HepG2 (cell line): ENCODE results near the gene CDSN. TPM values are rescaled to one million over a fixed set of nuclear protein-coding genes. Genes with fewer than 3 reads are reported as not detected.

ENCODE experiments used
- ATF7 ChIP-seq, 2 experiments: fragments of 450-650 bp in 1 of 2; sonication (generic) in 1 of 2; formaldehyde crosslinking in 1 of 2; IDR thresholded peaks; 2 replicates each; pipeline versions ENCODE4 v1.4.0 to v1.6.1; 2016 to 2020; ENCODE audit warnings: antibody characterized with exemption in 1 of 2, mild to moderate bottlenecking in 1 of 2, missing genetic modification reagents in 1 of 2
- HNRNPK ChIP-seq: fragments of 200-400 bp; formaldehyde crosslinking; IDR thresholded peaks from 2 replicates; pipeline ENCODE4 v1.6.1; 2018; ENCODE audit warnings: low read length, low read depth, moderate library complexity, mild to moderate bottlenecking; ENCODE audit not compliant: poor library complexity, severe bottlenecking
- HNRNPL ChIP-seq: fragments of 200-400 bp; formaldehyde crosslinking; IDR thresholded peaks from 2 replicates; pipeline ENCODE4 v1.6.1; 2017; ENCODE audit warnings: mild to moderate bottlenecking, low read depth, low read length
- KDM6A ChIP-seq: IDR thresholded peaks from 2 replicates; pipeline ENCODE4 v1.6.1; 2016; ENCODE audit warnings: low read depth
- NCOA1 ChIP-seq: sonication (generic); formaldehyde crosslinking; IDR thresholded peaks from 2 replicates; pipeline ENCODE4 v1.9.0; 2021; ENCODE audit warnings: missing genetic modification reagents
- NFE2 ChIP-seq: sonication (generic); formaldehyde crosslinking; IDR thresholded peaks from 2 replicates; pipeline ENCODE4 v1.4.0; 2020; ENCODE audit warnings: missing genetic modification reagents
- NR2F1 ChIP-seq, 2 experiments: fragments of 450-650 bp in 1 of 2; formaldehyde crosslinking in 1 of 2; IDR thresholded peaks; 2 replicates each; pipeline versions ENCODE4 v1.5.0 to v1.6.1; 2016 to 2020; ENCODE audit warnings: mild to moderate bottlenecking in 1 of 2, missing compliant biosample characterization in 1 of 2, missing genetic modification reagents in 1 of 2, moderate library complexity in 1 of 2
- PHF8 ChIP-seq: sonication (generic); formaldehyde crosslinking; IDR thresholded peaks from 2 replicates; pipeline ENCODE4 v1.5.0; 2020; ENCODE audit warnings: missing genetic modification reagents
- RBAK ChIP-seq: sonication (generic); formaldehyde crosslinking; IDR thresholded peaks from 2 replicates; pipeline ENCODE4 v1.5.1; 2020; ENCODE audit warnings: mild to moderate bottlenecking, missing genetic modification reagents
- REXO4 ChIP-seq: sonication (generic); formaldehyde crosslinking; IDR thresholded peaks from 2 replicates; pipeline ENCODE4 v1.8.0; 2022; ENCODE audit warnings: missing genetic modification reagents, mild to moderate bottlenecking, borderline replicate concordance
- SMC3 ChIP-seq: IDR thresholded peaks from 2 replicates; pipeline ENCODE4 v1.6.1; 2011; ENCODE audit warnings: low read length, improper control_type of control experiment
- SOX5 ChIP-seq: IDR thresholded peaks from 2 replicates; pipeline ENCODE4 v1.6.1; 2016; ENCODE audit warnings: borderline replicate concordance
- SP1 ChIP-seq, 2 experiments: fragments of 450-650 bp in 1 of 2; sonication (generic) in 1 of 2; formaldehyde crosslinking in 1 of 2; IDR thresholded peaks; 2 replicates each; pipeline versions ENCODE4 v1.4.0 to v1.6.1; 2016 to 2020; ENCODE audit warnings: missing genetic modification reagents in 1 of 2
- SRF ChIP-seq: IDR thresholded peaks from 2 replicates; pipeline ENCODE4 v1.6.1; 2011; ENCODE audit warnings: mild to moderate bottlenecking, low read depth, low read length, moderate library complexity
- TGIF2 ChIP-seq: IDR thresholded peaks from 2 replicates; pipeline ENCODE4 v1.6.1; 2016; ENCODE audit warnings: control low read depth, missing compliant biosample characterization
- XRCC5 ChIP-seq: fragments of 200-400 bp; formaldehyde crosslinking; optimal IDR thresholded peaks from 2 replicates; pipeline ENCODE3; 2017; ENCODE audit warnings: mild to moderate bottlenecking, low read length
- ZNF317 ChIP-seq: sonication (generic); formaldehyde crosslinking; IDR thresholded peaks from 2 replicates; pipeline ENCODE4 v1.5.0; 2020; ENCODE audit warnings: mild to moderate bottlenecking, missing genetic modification reagents
- ZNF496 ChIP-seq: sonication (generic); formaldehyde crosslinking; IDR thresholded peaks from 2 replicates; pipeline ENCODE4 v1.8.1; 2023; ENCODE audit warnings: mild to moderate bottlenecking, moderate library complexity, missing genetic modification reagents; ENCODE audit not compliant: insufficient replicate concordance
- ZNF550 ChIP-seq: sonication (generic); formaldehyde crosslinking; IDR thresholded peaks from 2 replicates; pipeline ENCODE4 v1.4.0; 2020; ENCODE audit warnings: mild to moderate bottlenecking, missing genetic modification reagents, borderline replicate concordance
- ZNF607 ChIP-seq: sonication (generic); formaldehyde crosslinking; IDR thresholded peaks from 2 replicates; pipeline ENCODE4 v1.5.1; 2020; ENCODE audit warnings: missing genetic modification reagents, mild to moderate bottlenecking, borderline replicate concordance
- ZNF75D ChIP-seq: sonication (generic); formaldehyde crosslinking; IDR thresholded peaks from 2 replicates; pipeline ENCODE4 v1.8.1; 2023; ENCODE audit warnings: missing genetic modification reagents, mild to moderate bottlenecking, borderline replicate concordance
- ZSCAN31 ChIP-seq: sonication (generic); formaldehyde crosslinking; IDR thresholded peaks from 2 replicates; pipeline ENCODE4 v1.5.0; 2020; ENCODE audit warnings: low read depth, mild to moderate bottlenecking, missing genetic modification reagents
- polyA plus RNA-seq, 8 experiments: library from polyadenylated mRNA; depleted of rRNA in 3 of 8; stranded (reverse) in 7 of 8; unstranded in 1 of 8; fragments of >200 nt; fragmentation: Illumina TruSeq in 4 of 8; extraction: Trizol in 4 of 8; gene quantifications; 2 replicates each; pipeline versions ENCODE4 v1.2.1 to v1.2.3, GENCODE V29; 2011 to 2016; ENCODE audit warnings: low read depth in 4 of 8, missing spikeins in 1 of 8, mixed read lengths in 1 of 8; ENCODE audit not compliant: insufficient read depth in 1 of 8
- total RNA-seq, 5 experiments: library from RNA; depleted of rRNA; stranded (reverse); fragments of >200 nt; fragmentation: Illumina TruSeq; extraction: Trizol; gene quantifications; 2 replicates each; pipeline ENCODE4 v1.2.3, GENCODE V29; 2016; ENCODE audit warnings: low read depth in 1 of 5
- TF ChIP-seq, protein P1 (sequence below): sonication (generic); formaldehyde crosslinking; IDR thresholded peaks from 2 replicates; pipeline ENCODE4 v1.8.0; 2022; ENCODE audit warnings: mild to moderate bottlenecking, missing genetic modification reagents; ENCODE audit not compliant: insufficient replicate concordance
- TF ChIP-seq, protein P2 (sequence below): sonication (generic); formaldehyde crosslinking; conservative IDR thresholded peaks from 2 replicates; pipeline ENCODE4 v1.4.0; 2020; ENCODE audit warnings: missing genetic modification reagents
- TF ChIP-seq, protein P3 (sequence below): sonication (generic); formaldehyde crosslinking; IDR thresholded peaks from 2 replicates; pipeline ENCODE4 v1.4.0; 2020; ENCODE audit warnings: mild to moderate bottlenecking, missing genetic modification reagents

CDSN gene
- total and polyA plus RNA-seq, 2 of the 13 experiments (the other 11 are each of a cell fraction or from before 2014, with no cell fraction given): not detected

- TF ChIP-seq, protein P1, sequence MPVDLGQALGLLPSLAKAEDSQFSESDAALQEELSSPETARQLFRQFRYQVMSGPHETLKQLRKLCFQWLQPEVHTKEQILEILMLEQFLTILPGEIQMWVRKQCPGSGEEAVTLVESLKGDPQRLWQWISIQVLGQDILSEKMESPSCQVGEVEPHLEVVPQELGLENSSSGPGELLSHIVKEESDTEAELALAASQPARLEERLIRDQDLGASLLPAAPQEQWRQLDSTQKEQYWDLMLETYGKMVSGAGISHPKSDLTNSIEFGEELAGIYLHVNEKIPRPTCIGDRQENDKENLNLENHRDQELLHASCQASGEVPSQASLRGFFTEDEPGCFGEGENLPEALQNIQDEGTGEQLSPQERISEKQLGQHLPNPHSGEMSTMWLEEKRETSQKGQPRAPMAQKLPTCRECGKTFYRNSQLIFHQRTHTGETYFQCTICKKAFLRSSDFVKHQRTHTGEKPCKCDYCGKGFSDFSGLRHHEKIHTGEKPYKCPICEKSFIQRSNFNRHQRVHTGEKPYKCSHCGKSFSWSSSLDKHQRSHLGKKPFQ: no peak
- TF ChIP-seq NFE2: 0 out of 2 replicates have a peak, but pooled peaks have one; percentile 17
- TF ChIP-seq, protein P2, sequence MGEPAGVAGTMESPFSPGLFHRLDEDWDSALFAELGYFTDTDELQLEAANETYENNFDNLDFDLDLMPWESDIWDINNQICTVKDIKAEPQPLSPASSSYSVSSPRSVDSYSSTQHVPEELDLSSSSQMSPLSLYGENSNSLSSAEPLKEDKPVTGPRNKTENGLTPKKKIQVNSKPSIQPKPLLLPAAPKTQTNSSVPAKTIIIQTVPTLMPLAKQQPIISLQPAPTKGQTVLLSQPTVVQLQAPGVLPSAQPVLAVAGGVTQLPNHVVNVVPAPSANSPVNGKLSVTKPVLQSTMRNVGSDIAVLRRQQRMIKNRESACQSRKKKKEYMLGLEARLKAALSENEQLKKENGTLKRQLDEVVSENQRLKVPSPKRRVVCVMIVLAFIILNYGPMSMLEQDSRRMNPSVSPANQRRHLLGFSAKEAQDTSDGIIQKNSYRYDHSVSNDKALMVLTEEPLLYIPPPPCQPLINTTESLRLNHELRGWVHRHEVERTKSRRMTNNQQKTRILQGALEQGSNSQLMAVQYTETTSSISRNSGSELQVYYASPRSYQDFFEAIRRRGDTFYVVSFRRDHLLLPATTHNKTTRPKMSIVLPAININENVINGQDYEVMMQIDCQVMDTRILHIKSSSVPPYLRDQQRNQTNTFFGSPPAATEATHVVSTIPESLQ (CRISPR knock-in tag): no peak
- no peak for TF ChIP-seq ZNF607 (CRISPR knock-in tag)
- TF ChIP-seq ZSCAN31: no peak
- no peak for TF ChIP-seq HNRNPL
- TF ChIP-seq SMC3: no peak; the same call in 1 of the 2 replicates
- no peak for TF ChIP-seq ZNF496 (CRISPR knock-in tag)
- TF ChIP-seq SOX5 (CRISPR knock-in tag): no peak
- TF ChIP-seq SP1 (IDR thresholded peaks at IDR 0.05): no peak
- no peak for TF ChIP-seq SP1 (CRISPR knock-in tag; IDR thresholded peaks at IDR 0.05)
- no peak for TF ChIP-seq TGIF2 (CRISPR knock-in tag)
- no peak for TF ChIP-seq PHF8
- peak; percentile 38 for TF ChIP-seq XRCC5
- TF ChIP-seq NR2F1 (CRISPR knock-in tag; IDR thresholded peaks at IDR 0.05): no peak
- TF ChIP-seq ATF7 (IDR thresholded peaks at IDR 0.05): no peak
- TF ChIP-seq ATF7 (CRISPR knock-in tag; IDR thresholded peaks at IDR 0.05): no peak
- TF ChIP-seq KDM6A: no peak
- no peak for TF ChIP-seq REXO4 (CRISPR knock-in tag)
- TF ChIP-seq ZNF75D: no peak
- TF ChIP-seq HNRNPK: no peak
- no peak for TF ChIP-seq ZNF550 (CRISPR knock-in tag)
- no peak for TF ChIP-seq RBAK (CRISPR knock-in tag)
- TF ChIP-seq SRF: peak; percentile 52; the same call in 1 of the 2 replicates
- TF ChIP-seq ZNF317 (CRISPR knock-in tag): no peak
- TF ChIP-seq NCOA1 (CRISPR knock-in tag): no peak
- TF ChIP-seq, protein P3, sequence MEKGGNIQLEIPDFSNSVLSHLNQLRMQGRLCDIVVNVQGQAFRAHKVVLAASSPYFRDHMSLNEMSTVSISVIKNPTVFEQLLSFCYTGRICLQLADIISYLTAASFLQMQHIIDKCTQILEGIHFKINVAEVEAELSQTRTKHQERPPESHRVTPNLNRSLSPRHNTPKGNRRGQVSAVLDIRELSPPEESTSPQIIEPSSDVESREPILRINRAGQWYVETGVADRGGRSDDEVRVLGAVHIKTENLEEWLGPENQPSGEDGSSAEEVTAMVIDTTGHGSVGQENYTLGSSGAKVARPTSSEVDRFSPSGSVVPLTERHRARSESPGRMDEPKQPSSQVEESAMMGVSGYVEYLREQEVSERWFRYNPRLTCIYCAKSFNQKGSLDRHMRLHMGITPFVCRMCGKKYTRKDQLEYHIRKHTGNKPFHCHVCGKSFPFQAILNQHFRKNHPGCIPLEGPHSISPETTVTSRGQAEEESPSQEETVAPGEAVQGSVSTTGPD (CRISPR knock-in tag): no peak
Measured at GRCh38 chr6:31083742-31084354, 36.4 kb downstream of the CDSN start (continued).
